ENCODE data around the gene CEP20. TPM values are rescaled to one million over a fixed set of nuclear protein-coding genes. Genes with fewer than 3 reads are reported as not detected.

CEP20 gene
- total RNA-seq, 2 experiments from 2014 or later = 36.6 to 47.3 TPM

DNA sequence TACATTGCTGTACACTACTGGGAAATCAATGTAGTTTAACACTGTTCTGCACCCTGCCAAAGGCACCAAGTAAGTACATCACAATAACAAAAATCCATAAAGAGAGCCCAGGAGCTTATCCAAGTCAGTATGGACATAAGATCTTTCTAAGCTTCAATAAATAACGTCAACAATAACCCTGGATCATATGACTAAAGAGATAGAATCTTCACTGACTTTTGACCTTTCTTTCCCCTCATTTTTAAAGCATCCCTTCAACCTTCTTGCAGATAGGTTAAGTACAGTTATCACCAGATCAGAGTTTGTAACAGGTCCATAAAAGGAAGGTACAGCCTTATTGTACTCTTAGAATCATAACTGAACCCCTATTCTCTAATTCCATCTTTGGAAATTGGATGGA lies 2.3 kb downstream of the CEP20 start:
- no peak for ATAC-seq (ENCODE audit: low read depth)
- Mint-ChIP-seq H3K4me1 (peaks cover 29% of the 10 kb centered on the region), H3K27me3 (no peaks in the 10 kb centered on the region), H3K36me3 (peaks cover 15% of the 10 kb centered on the region), H3K27ac (peak overlapping the region; percentile 7), H3K4me3 (peak overlapping the region; percentile 43), H3K9me3 (no peaks in the 10 kb centered on the region)
- POLR2A ChIA-PET = no interaction called here
- no peak for DNase-seq

DNA sequence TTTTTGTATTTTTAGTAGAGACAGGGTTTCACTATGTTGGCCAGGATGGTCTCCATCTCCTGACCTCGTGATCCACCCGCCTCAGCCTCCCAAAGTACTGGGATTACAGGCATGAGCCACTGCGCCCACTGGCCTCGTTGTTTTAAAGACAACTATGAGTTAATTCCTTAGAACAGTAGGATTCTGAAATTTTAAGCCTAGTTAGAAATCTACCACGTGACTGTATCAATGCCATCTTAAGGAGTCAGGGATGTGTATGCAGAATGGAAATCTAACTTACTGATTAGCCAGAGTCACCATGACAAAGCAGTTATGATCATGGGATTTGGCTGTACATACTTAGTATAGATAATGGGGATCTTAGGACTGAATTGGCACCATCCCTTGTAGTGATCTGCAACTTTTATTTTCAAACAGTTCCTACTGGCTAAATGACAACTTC lies 2.8 kb downstream of the CEP20 start:
- H3K27ac Mint-ChIP-seq = no peak overlapping the region
- H3K27me3 Mint-ChIP-seq = no peaks in the 10 kb centered on the region
- DNase-seq (no peak), ATAC-seq (ENCODE audit: low read depth) (no peak)
- H3K36me3 Mint-ChIP-seq = peaks cover 15% of the 10 kb centered on the region
- no peak overlapping the region for H3K4me3 Mint-ChIP-seq
- H3K9me3 Mint-ChIP-seq = no peaks in the 10 kb centered on the region
- POLR2A ChIA-PET = no interaction called here
- H3K4me1 Mint-ChIP-seq = peaks cover 29% of the 10 kb centered on the region

DNA sequence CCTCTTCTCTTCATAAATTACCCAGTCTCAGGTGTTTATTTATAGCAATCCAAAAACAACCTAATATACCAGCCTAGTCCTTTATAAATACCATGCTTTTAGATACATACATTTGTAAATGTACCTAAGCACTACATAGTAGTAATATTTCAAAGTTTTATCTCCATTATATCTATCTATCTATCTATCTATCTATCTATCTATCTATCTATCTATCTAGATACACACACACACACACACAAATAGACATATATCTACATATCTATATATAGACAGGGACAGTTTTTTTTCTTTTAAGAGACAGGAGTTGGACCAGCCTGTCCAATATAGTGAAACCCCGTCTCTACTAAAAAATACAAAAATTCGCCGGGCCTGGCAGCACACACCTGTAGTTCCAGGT lies 5.8 kb downstream of the CEP20 start:
- Mint-ChIP-seq H3K36me3 (peaks cover 20% of the 10 kb centered on the region), H3K4me1 (peaks cover 22% of the 10 kb centered on the region), H3K27ac (no peak overlapping the region), H3K27me3 (no peaks in the 10 kb centered on the region), H3K4me3 (no peak overlapping the region), H3K9me3 (no peaks in the 10 kb centered on the region)
- ATAC-seq (ENCODE audit: low read depth) (no peak), DNase-seq (no peak)
- POLR2A ChIA-PET = no interaction called here

DNA sequence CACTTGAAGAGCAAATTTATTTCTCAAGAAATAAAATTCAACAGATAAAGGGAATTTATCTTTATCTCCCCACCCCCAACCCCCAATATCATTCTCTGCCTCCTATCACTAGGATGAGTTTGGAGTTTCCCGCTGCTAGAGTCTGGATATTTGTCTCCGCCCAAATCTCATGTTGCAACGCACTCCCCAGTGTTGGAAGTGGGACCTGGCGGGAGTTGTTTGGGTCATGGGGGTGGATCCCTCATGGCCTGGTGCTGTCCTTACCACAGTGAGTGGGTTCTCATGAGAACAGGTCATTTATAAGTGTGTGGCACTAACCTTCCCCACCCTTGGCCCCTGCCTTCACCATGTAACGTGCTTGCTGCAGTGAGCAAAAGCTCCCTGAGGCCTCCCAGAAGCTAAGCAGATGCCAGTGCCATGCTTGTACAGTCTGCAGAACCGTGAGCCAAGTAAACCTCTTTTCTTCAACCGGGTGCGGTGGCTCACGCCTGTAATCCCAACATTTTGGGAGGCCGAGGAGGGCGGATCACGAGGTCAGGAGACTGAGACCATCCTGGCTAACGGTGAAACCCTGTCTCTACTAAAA lies 6.5 kb downstream of the CEP20 start:
- no peak for DNase-seq
- H3K27ac Mint-ChIP-seq = no peak overlapping the region
- no peak for ATAC-seq (ENCODE audit: low read depth)
- POLR2A ChIA-PET = no interaction called here
- no peak overlapping the region for H3K4me3 Mint-ChIP-seq
- peaks cover 22% of the 10 kb centered on the region for H3K36me3 Mint-ChIP-seq
- H3K4me1 Mint-ChIP-seq = peaks cover 17% of the 10 kb centered on the region
- H3K9me3 Mint-ChIP-seq = no peaks in the 10 kb centered on the region
- no peaks in the 10 kb centered on the region for H3K27me3 Mint-ChIP-seq

DNA sequence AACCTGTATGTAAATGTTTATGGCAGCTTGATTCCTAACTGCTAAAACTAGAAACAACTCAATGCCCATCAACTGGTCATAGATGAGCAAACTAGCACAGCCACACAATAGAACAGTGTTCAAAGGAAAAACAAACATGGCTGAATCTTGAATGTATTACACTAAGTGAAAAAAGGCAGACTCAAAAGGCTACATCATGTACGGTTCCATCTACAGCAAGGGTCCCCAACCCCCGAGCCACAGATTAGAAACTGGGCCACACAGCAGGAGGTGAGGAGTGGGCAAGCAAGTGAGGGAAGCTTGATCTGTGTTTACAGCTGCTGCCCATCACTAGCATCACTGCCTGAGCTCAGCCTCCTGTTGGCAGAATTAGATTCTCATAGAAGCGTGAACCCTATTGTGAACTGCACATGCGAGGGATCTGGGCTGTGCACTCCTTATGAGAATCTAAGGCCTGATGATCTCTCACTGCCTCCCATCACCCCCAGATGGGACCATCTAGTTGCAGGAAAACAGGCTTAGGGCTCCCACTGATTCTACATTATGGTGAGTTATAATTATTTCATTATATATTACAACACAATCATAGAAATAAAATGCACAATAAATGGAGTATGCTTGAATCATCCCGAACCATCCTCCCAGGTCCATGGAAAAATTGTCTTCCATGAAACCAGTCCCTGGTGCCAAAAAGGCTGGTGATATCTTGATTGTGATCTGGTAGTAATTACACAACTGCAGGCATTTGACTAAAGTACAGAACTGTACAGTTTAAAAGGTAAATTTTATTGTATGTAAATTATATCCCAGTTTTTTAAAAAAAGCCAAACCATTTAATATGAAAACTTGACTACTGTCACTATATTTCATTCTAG lies 7.7 kb downstream of the CEP20 start:
- H3K4me3 Mint-ChIP-seq = no peak overlapping the region
- H3K9me3 Mint-ChIP-seq = no peaks in the 10 kb centered on the region
- peaks cover 15% of the 10 kb centered on the region for H3K36me3 Mint-ChIP-seq
- POLR2A ChIA-PET = no interaction called here
- peaks cover 9% of the 10 kb centered on the region for H3K4me1 Mint-ChIP-seq
- ATAC-seq (ENCODE audit: low read depth) (no peak), DNase-seq (no peak)
- H3K27me3 Mint-ChIP-seq = no peaks in the 10 kb centered on the region
- no peak overlapping the region for H3K27ac Mint-ChIP-seq

DNA sequence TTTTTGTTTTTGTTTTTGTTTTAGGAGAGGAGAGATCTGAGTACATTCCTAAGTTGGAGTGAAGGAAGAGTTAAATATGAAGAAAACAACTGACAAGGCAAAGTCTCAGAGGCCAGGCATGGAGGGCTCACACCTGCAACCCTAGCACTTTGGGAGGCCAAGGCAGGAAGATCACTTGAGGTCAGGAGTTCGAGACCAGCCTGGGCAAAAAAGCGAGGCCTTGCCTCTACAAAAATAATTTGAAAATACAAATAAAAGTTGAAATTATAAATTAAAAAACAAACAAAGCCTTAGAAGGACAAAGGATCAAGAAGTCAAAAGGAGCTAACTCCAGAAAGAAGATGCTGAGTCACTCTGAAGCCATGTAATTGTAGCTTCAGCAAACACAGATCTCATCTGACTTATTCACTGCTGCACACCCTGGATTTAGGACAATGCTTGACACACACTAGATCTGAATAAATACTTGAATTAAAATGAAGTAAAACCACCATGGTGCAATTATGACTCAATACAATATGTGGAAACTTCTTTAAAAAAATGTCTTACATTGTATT lies 9.1 kb downstream of the CEP20 start:
- H3K9me3 Mint-ChIP-seq = no peaks in the 10 kb centered on the region
- H3K27me3 Mint-ChIP-seq = no peaks in the 10 kb centered on the region
- H3K27ac Mint-ChIP-seq = no peak overlapping the region
- no peak for ATAC-seq (ENCODE audit: low read depth)
- POLR2A ChIA-PET = interaction anchor here (0.6 kb wide), 1 partner anchor 10 kb away, joined by 6 read pairs; no protein-coding TSS in a partner anchor
- H3K4me1 Mint-ChIP-seq = peaks cover 4% of the 10 kb centered on the region
- H3K36me3 Mint-ChIP-seq = peaks cover 13% of the 10 kb centered on the region
- H3K4me3 Mint-ChIP-seq = no peak overlapping the region
- no peak for DNase-seq

DNA sequence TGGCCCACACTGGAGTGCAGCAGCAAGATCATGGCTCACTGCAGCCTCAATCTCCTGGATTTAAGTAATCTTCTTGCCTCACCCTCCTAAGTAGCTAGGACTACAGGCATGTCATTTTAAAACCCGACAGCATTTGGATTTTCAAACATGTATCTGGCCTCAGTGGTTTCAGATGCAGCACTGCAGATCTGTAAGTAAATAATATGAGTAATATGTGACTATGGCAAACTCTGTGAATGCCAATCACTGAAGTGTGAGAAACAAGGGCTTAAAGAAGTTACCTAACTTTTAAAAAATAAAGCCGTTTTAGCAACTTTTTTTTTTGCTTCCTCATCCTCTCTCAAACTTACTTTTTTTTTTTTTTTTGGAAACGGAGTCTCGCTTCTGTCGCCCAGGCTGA lies 11.9 kb downstream of the CEP20 start:
- Mint-ChIP-seq H3K4me3 (no peak overlapping the region), H3K36me3 (peaks cover 13% of the 10 kb centered on the region), H3K9me3 (no peaks in the 10 kb centered on the region), H3K27me3 (no peaks in the 10 kb centered on the region), H3K4me1 (peaks cover 2% of the 10 kb centered on the region), H3K27ac (no peak overlapping the region)
- POLR2A ChIA-PET = no interaction called here
- ATAC-seq (ENCODE audit: low read depth) = no peak
- no peak for DNase-seq

DNA sequence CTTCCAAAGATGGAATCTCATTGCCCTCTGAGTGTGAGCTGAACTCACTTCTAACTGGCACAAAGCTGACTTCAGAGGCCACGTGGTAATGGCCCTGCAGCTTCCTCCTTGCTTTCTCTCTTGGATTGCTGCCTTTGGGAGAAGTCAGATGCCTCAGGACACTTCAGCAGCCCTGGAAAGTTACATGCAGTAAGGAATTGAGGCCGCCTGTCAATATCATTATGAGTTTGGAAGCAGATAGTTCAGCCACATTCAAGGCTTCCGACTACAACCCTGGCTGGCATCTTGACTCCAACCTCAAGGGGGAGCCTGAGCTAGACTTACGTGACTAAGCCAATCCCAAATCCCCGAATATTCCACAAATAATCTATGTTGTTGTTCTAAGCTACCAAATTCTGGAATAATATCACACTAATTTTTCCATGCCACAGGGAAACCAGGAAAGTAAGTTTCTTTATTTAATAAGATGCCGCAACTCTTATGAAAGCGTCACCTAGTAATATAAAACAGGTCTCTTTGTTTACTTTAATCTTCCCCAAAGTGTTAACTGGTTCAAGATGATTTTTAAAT lies 13.6 kb downstream of the CEP20 start:
- no peak for DNase-seq
- H3K27me3 Mint-ChIP-seq = no peaks in the 10 kb centered on the region
- H3K27ac Mint-ChIP-seq = no peak overlapping the region
- H3K4me1 Mint-ChIP-seq = no peaks in the 10 kb centered on the region
- no peak for ATAC-seq (ENCODE audit: low read depth)
- H3K9me3 Mint-ChIP-seq = no peaks in the 10 kb centered on the region
- peaks cover 18% of the 10 kb centered on the region for H3K36me3 Mint-ChIP-seq
- POLR2A ChIA-PET = interaction anchor here (2.8 kb wide), 1 partner anchor 13 kb away, joined by 10 read pairs; the partner anchor contains the start of gene CEP20
- no peak overlapping the region for H3K4me3 Mint-ChIP-seq

DNA sequence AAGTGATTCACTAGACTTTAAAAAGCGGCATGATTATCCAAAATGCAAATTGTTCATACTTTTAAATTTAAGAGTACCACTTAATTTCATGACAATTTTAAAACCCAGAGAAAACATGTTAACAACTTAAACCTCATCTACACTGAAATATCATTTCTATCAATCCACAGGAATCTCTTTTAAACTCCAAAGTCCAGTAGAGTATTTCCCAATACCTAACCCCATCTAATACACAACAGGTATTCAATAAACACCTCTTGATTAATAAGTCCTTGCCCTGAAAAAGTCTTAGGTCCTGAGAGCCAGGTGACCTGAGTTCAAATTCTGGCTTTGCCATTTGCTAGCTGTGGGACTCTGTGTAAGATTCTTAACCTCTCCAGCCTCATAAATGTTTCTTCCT lies 14.7 kb downstream of the CEP20 start:
- Mint-ChIP-seq H3K27me3 (no peaks in the 10 kb centered on the region), H3K27ac (no peak overlapping the region), H3K9me3 (no peaks in the 10 kb centered on the region), H3K4me1 (no peaks in the 10 kb centered on the region), H3K4me3 (no peak overlapping the region), H3K36me3 (peaks cover 18% of the 10 kb centered on the region)
- POLR2A ChIA-PET = interaction anchor here (2.8 kb wide), 1 partner anchor 14 kb away, joined by 10 read pairs; the partner anchor contains the start of gene CEP20
- DNase-seq = no peak
- ATAC-seq (ENCODE audit: low read depth) = no peak

DNA sequence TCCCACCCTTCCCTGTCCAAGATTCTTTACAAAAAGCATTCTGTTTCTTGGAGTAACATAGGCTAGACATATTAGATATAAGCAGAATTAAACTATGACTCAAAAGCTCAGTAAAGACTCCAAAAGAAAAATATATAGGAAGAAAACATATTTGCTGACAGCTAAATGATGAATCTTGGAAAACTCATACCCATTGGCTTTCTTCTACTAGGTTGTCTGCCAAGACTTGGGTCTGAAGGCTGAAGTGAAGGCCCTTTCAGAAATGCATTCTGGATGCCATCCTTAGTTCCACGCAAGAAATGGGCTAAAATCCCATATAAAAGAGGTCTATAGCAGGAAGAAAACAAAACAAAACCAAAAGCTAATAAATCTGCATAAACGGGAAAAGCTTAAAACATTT lies 15.1 kb downstream of the CEP20 start:
- H3K4me1 Mint-ChIP-seq = no peaks in the 10 kb centered on the region
- no peak overlapping the region for H3K27ac Mint-ChIP-seq
- no peaks in the 10 kb centered on the region for H3K9me3 Mint-ChIP-seq
- ATAC-seq (ENCODE audit: low read depth) (no peak), DNase-seq (no peak)
- peaks cover 20% of the 10 kb centered on the region for H3K36me3 Mint-ChIP-seq
- H3K4me3 Mint-ChIP-seq = no peak overlapping the region
- POLR2A ChIA-PET = interaction anchor here (2.8 kb wide), 1 partner anchor 15 kb away, joined by 10 read pairs; the partner anchor contains the start of gene CEP20
- H3K27me3 Mint-ChIP-seq = no peaks in the 10 kb centered on the region

DNA sequence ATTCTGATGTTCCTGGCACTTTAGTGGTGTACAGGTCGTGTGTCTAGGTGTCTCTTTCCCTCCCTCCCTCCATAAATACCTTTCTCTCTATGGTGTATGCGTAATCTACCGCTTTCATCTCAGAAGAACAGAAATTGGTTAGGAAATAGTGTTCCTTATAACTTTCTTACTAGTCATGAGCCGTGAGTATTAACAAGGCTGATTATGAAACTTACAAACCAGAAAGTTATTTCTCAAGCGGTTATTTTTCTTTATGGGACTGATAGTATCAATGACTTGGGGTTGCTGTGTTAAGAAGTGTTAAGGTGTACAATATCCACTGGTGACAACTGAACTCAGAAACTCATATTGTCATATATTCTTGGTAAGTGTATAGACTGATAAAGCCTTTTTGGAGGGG lies 18.4 kb downstream of the CEP20 start:
- no peak overlapping the region for H3K27ac Mint-ChIP-seq
- peaks cover 2% of the 10 kb centered on the region for H3K4me1 Mint-ChIP-seq
- ATAC-seq (ENCODE audit: low read depth) = no peak
- no peaks in the 10 kb centered on the region for H3K9me3 Mint-ChIP-seq
- DNase-seq = no peak
- no peaks in the 10 kb centered on the region for H3K27me3 Mint-ChIP-seq
- POLR2A ChIA-PET = no interaction called here
- H3K36me3 Mint-ChIP-seq = peaks cover 21% of the 10 kb centered on the region
- no peak overlapping the region for H3K4me3 Mint-ChIP-seq

DNA sequence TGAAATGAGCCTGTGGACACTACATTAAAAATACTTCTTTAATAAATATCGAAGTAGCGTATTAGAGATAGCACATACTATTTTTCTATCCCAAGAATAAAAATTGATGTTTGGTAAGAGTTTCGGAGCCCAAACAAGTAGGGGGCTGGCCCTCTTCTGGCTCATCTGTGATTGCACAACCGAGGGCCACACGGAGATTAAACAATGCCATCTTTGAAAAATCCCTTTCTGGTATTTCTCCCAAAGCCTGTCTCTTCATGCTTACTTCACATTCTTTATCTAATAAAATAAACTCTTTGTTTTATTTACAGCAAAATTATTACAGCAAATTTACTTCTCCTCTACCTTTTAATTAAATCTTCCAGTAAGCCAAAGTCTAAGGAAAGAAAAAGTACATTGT lies 22.0 kb downstream of the CEP20 start:
- Mint-ChIP-seq H3K27me3 (no peaks in the 10 kb centered on the region), H3K27ac (no peak overlapping the region), H3K4me1 (peaks cover 2% of the 10 kb centered on the region), H3K36me3 (peaks cover 17% of the 10 kb centered on the region), H3K4me3 (no peak overlapping the region), H3K9me3 (no peaks in the 10 kb centered on the region)
- DNase-seq (no peak), ATAC-seq (ENCODE audit: low read depth) (no peak)
- POLR2A ChIA-PET = no interaction called here

DNA sequence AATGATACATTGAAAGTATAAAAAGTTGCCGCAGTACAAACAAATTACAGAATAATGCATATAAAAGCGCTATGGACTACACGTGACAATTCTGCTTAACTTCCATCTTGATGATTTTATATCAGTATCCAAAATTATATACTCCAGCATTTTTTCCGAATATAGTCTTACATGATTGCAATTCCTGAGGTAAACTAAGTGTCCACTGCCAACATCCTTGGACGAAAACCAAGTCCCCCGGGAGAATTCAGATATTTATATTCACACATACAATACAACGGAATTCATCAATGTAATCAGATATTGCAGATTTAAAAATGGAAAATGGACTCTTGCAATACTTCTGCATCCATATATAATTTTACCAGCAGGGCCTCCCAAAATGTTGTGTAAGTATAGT lies 22.7 kb downstream of the CEP20 start:
- DNase-seq = no peak
- no peak for ATAC-seq (ENCODE audit: low read depth)
- POLR2A ChIA-PET = no interaction called here

More for the DNA sequence above, 22.7 kb downstream of the CEP20 start:
- no peak overlapping the region for H3K27ac Mint-ChIP-seq
- peaks cover 2% of the 10 kb centered on the region for H3K4me1 Mint-ChIP-seq
- no peaks in the 10 kb centered on the region for H3K27me3 Mint-ChIP-seq
- no peaks in the 10 kb centered on the region for H3K9me3 Mint-ChIP-seq
- peaks cover 17% of the 10 kb centered on the region for H3K36me3 Mint-ChIP-seq
- no peak overlapping the region for H3K4me3 Mint-ChIP-seq

Data from activated naive CD8-positive, alpha-beta T cell treated with anti-CD3 and anti-CD28 coated beads, Interleukin-2, amount 10 ng/mL, durations not matched to agents 7 days and 5 days (primary cell).